A673 (cell line): Measurements from ENCODE around the gene AMIGO3. TPM values are rescaled to one million over a fixed set of nuclear protein-coding genes. Genes with fewer than 3 reads are reported as not detected.

Source experiments
- BruUV-seq: library from RNA; stranded (reverse); fragments of 400-500 nt; replicated peaks from 2 replicates; lab custom pipeline; 2021; lab: Mats Ljungman, UMichigan
- CTCF ChIA-PET: fragments of 300-600 bp; sonication (Branson Sonifier 250); formaldehyde crosslinking; loops from one replicate; lab custom pipeline; 2022; ENCODE audit warnings: antibody characterized with exemption; lab: Charles Lee
- POLR2A ChIA-PET: fragments of 300-600 bp; sonication (Branson Sonifier 250); formaldehyde crosslinking; loops from one replicate; lab custom pipeline; 2022; ENCODE audit warnings: antibody characterized with exemption; ENCODE audit not compliant: low non-redundant PET; lab: Charles Lee
- DNase-seq: peaks from one replicate; pipeline ENCODE4 v3.0.0-alpha.2; 2015; ENCODE audit warnings: low spot score
- H3K27ac ChIP-seq: fragments of 200-600 bp; sonication (generic); 2 replicates; pipeline ENCODE4 v1.5.1; 2016; ENCODE audit warnings: mixed run types, low read depth, mild to moderate bottlenecking, mixed read lengths, antibody characterized with exemption, low read length; ENCODE audit not compliant: poor library complexity, severe bottlenecking
- H3K27me3 ChIP-seq: fragments of 200-600 bp; sonication (generic); replicated peaks from 2 replicates; pipeline ENCODE4 v1.6.1; 2017; ENCODE audit warnings: mixed run types, low read depth, mild to moderate bottlenecking, mixed read lengths, antibody characterized with exemption, low read length; ENCODE audit not compliant: insufficient read depth, poor library complexity
- H3K36me3 ChIP-seq: fragments of 200-600 bp; sonication (generic); 2 replicates; pipeline ENCODE4 v1.6.1; 2016; ENCODE audit warnings: mixed run types, mild to moderate bottlenecking, mixed read lengths, antibody characterized with exemption, low read length; ENCODE audit not compliant: insufficient read depth, poor library complexity, severe bottlenecking
- H3K4me1 ChIP-seq: fragments of 200-600 bp; sonication (generic); 2 replicates; pipeline ENCODE4 v1.6.1; 2017; ENCODE audit warnings: mixed run types, mild to moderate bottlenecking, mixed read lengths, antibody characterized with exemption, low read length; ENCODE audit not compliant: insufficient read depth, poor library complexity, severe bottlenecking
- H3K4me3 ChIP-seq: fragments of 200-600 bp; sonication (generic); 2 replicates; pipeline ENCODE4 v1.5.1; 2016; ENCODE audit warnings: low read depth, mixed run types, mild to moderate bottlenecking, mixed read lengths, low read length; ENCODE audit not compliant: poor library complexity, severe bottlenecking
- H3K9me3 ChIP-seq: fragments of 200-600 bp; sonication (generic); 2 replicates; pipeline ENCODE4 v1.6.1; 2016; ENCODE audit warnings: mixed run types, low read depth, mild to moderate bottlenecking, mixed read lengths, antibody characterized with exemption, low read length; ENCODE audit not compliant: poor library complexity, severe bottlenecking
- EZH2 ChIP-seq: fragments of 200-600 bp; sonication (generic); IDR thresholded peaks from 2 replicates; pipeline ENCODE4 v1.6.1; 2017; ENCODE audit warnings: borderline replicate concordance, low read depth, mild to moderate bottlenecking, mixed read lengths, antibody characterized with exemption, low read length; ENCODE audit not compliant: poor library complexity, severe bottlenecking
- intact Hi-C: fragments of 100-400 bp; cut with micrococcal nuclease; formaldehyde crosslinking; loops from one replicate; pipeline ENCODE4 v1.10.0; 2022; ENCODE audit not compliant: unreplicated experiment
- total RNA-seq: library from RNA; stranded (reverse); gene quantifications from 2 replicates; pipeline ENCODE4 v1.2.3, GENCODE V29; 2021
- TF ChIP-seq, protein P1 (sequence below): fragments of 300-800, 200-600 bp; sonication (generic); conservative IDR thresholded peaks from 2 replicates; pipeline ENCODE4 v1.5.1; 2017; ENCODE audit warnings: low read depth, mild to moderate bottlenecking, antibody characterized with exemption, low read length, moderate library complexity, mixed read lengths

The AMIGO3 gene
- total RNA-seq, 1 experiment from 2014 or later, result not detected

GRCh38 chr3:49732597-49732996 lies 13.1 kb upstream of the AMIGO3 start:
- intact Hi-C loops, result no loop called here
- Histone ChIP-seq H3K27me3 (no peaks in the 10 kb centered on the region), H3K4me3 (no peak overlapping the region), H3K4me1 (no peaks in the 10 kb centered on the region), H3K27ac (no peak overlapping the region), H3K36me3 (no peaks in the 10 kb centered on the region), H3K9me3 (no peaks in the 10 kb centered on the region)
- POLR2A ChIA-PET, result no interaction called here
- TF ChIP-seq, protein P1, sequence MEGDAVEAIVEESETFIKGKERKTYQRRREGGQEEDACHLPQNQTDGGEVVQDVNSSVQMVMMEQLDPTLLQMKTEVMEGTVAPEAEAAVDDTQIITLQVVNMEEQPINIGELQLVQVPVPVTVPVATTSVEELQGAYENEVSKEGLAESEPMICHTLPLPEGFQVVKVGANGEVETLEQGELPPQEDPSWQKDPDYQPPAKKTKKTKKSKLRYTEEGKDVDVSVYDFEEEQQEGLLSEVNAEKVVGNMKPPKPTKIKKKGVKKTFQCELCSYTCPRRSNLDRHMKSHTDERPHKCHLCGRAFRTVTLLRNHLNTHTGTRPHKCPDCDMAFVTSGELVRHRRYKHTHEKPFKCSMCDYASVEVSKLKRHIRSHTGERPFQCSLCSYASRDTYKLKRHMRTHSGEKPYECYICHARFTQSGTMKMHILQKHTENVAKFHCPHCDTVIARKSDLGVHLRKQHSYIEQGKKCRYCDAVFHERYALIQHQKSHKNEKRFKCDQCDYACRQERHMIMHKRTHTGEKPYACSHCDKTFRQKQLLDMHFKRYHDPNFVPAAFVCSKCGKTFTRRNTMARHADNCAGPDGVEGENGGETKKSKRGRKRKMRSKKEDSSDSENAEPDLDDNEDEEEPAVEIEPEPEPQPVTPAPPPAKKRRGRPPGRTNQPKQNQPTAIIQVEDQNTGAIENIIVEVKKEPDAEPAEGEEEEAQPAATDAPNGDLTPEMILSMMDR, result no peak
- no peak for TF ChIP-seq EZH2
- no peak for DNase-seq
- no TSS peak for BruUV-seq
- CTCF ChIA-PET, result no interaction called here

DNA sequence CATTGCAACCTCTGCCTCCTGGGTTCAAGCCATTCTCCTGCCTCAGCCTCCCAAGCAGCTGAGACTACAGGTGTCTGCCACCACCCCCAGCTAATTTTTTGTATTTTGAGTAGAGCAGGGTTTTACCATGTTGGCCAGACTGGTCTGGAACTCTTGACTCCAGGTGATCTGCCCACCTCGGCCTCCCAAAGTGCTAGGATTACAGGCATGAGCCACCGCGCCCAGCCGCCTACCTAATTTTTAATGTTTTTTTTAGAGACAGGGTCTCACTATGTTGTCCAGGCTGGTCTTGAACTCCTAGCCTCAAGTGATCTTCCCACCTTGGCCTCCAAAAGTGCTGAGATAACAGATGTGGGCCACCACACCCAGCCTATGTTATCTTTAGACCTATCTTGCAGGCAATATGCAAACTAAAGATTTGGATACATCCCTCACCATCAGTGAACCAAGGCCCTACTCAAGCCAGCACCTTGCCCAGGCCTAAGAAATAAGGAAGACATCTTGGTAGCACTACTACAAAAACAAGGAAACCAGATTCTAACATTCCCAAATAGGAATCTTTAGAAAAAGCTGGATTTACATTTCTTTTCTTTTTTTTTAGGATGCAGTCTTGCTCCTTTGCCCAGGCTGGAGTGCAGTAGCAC lies 10.6 kb upstream of the AMIGO3 start:
- no peak overlapping the region for H3K4me3 ChIP-seq
- H3K9me3 ChIP-seq, result no peaks in the 10 kb centered on the region
- no peak for DNase-seq
- ChIA-PET CTCF (no interaction called here), POLR2A (no interaction called here)
- H3K4me1 ChIP-seq, result no peaks in the 10 kb centered on the region
- intact Hi-C loops, result loop anchor here (10.0 kb wide), 1 partner anchor 115 kb away; no protein-coding TSS in a partner anchor
- TF ChIP-seq, protein P1, result no peak
- TF ChIP-seq EZH2, result no peak
- no TSS peak for BruUV-seq
- no peaks in the 10 kb centered on the region for H3K27me3 ChIP-seq
- no peak overlapping the region for H3K27ac ChIP-seq
- H3K36me3 ChIP-seq, result no peaks in the 10 kb centered on the region

- POLR2A ChIA-PET, result no interaction called here
These were observed 8.5 kb upstream of the AMIGO3 start for GRCh38 chr3:49727924-49728361.

More at GRCh38 chr3:49727924-49728361, 8.5 kb upstream of the AMIGO3 start:
- Histone ChIP-seq H3K36me3 (no peaks in the 10 kb centered on the region), H3K27ac (no peak overlapping the region), H3K27me3 (no peaks in the 10 kb centered on the region), H3K4me1 (no peaks in the 10 kb centered on the region), H3K4me3 (no peak overlapping the region), H3K9me3 (no peaks in the 10 kb centered on the region)
- no peak for TF ChIP-seq EZH2
- TF ChIP-seq, protein P1, result no peak
- BruUV-seq, result no TSS peak
- CTCF ChIA-PET, result no interaction called here
- intact Hi-C loops, result loop anchor here (10.0 kb wide), 1 partner anchor 117 kb away; no protein-coding TSS in a partner anchor
- no peak for DNase-seq
